ENCODE measurements around the gene SUN2. TPM values are rescaled to one million over a fixed set of nuclear protein-coding genes. Genes with fewer than 3 reads are reported as not detected.

The SUN2 gene
- total and polyA plus RNA-seq, 2 of the 8 experiments (the other 6 are each of a cell fraction or from before 2014, with no cell fraction given) = 5.1 to 10.5 TPM

- peak overlapping the region; percentile 95 for H2BK12ac ChIP-seq (ENCODE audit: low read depth, low read length)
- H3K23me2 ChIP-seq (ENCODE audit: low read depth, low read length) = peaks cover 12% of the 10 kb centered on the region
- ChIA-PET POLR2A (ENCODE audit: partially characterized antibody) (interaction anchor here (0.8 to 5.6 kb wide), 6 partner anchors 12 to 135 kb away, joined by 3 to 39 read pairs (median 7); partner anchors contain the start of genes CBY1, DMC1 and TOMM22), CTCF (ENCODE audit: partially characterized antibody) (no interaction called here)
- H2BK120ac ChIP-seq (replicated peaks; ENCODE audit: low read depth, low read length) = no peak overlapping the region
- 0 out of 2 replicates have a peak, but pooled peaks cover 4% of the 10 kb centered on the region for H3K79me1 ChIP-seq (ENCODE audit: low read depth, low read length)
- no peak for TF ChIP-seq BCL11A (IDR thresholded peaks at IDR 0.05; ENCODE audit: low read depth in 2 of 2, low read length in 2 of 2)
- TF ChIP-seq YY1 (IDR thresholded peaks at IDR 0.05; ENCODE audit: low read depth, low read length) = 0 out of 2 replicates have a peak, but pooled peaks have one; percentile 9
- no peak for TF ChIP-seq SIRT6 (IDR thresholded peaks at IDR 0.05; ENCODE audit: low read length)
- peak; percentile 44; the same call in 1 of the 2 replicates for TF ChIP-seq PHF8 (conservative IDR thresholded peaks at IDR 0.05; ENCODE audit: low read depth, low read length)
- TF ChIP-seq JUN (IDR thresholded peaks at IDR 0.05; ENCODE audit: low read depth, low read length) = no peak
- no peak for TF ChIP-seq RXRA (IDR thresholded peaks at IDR 0.05; ENCODE audit: insufficient read depth, low read depth, low read length)
- TF ChIP-seq KDM1A (IDR thresholded peaks at IDR 0.05; ENCODE audit: borderline replicate concordance, low read length) = no peak
- TF ChIP-seq MAFK (IDR thresholded peaks at IDR 0.05; ENCODE audit: low read depth, low read length) = no peak; the same call in 1 of the 2 replicates
- 0 out of 2 replicates have a peak overlapping the region, but pooled peaks have one; percentile 3 for H2AFZ ChIP-seq (ENCODE audit: low read length)
- no peak overlapping the region for H3K4ac ChIP-seq (replicated peaks; ENCODE audit: insufficient read length, low read depth, low read length)
- DNase-seq (ENCODE audit: low read depth in 1 of 2, low spot score in 2 of 2) = no peak
- H3K4me2 ChIP-seq (ENCODE audit: insufficient read depth in 1 of 2, low read depth in 2 of 2, low read length in 2 of 2) = peak overlapping the region; percentile 66 to 80
- H2BK15ac ChIP-seq (ENCODE audit: low read length) = no peak overlapping the region
- no peak overlapping the region for H3K14ac ChIP-seq (ENCODE audit: insufficient read length)
- no peak overlapping the region for H4K91ac ChIP-seq (replicated peaks; ENCODE audit: insufficient read length, low read length)
- no peak overlapping the region for H3K18ac ChIP-seq (ENCODE audit: extremely low read depth, low read length)
- peak overlapping the region; percentile 93 for H2BK5ac ChIP-seq (ENCODE audit: low read depth, low read length)
- no peak overlapping the region for H2BK20ac ChIP-seq (ENCODE audit: low read length)
- peak overlapping the region; percentile 22 to 53 (median 28); a peak in 5 of 8 replicates for H3K4me3 ChIP-seq (ENCODE audit: extremely low read depth in 1 of 4, insufficient read depth in 2 of 4, low read depth in 3 of 4, low read length in 4 of 4)
- H3K9me3 ChIP-seq (ENCODE audit: insufficient read depth in 2 of 2, low read depth in 1 of 2, low read length in 1 of 2) = no peaks in the 10 kb centered on the region
- peaks cover 0 to 5% (median 0%) of the 10 kb centered on the region in 4 experiments; a peak in 3 of 8 replicates for H3K36me3 ChIP-seq (ENCODE audit: control insufficient read depth in 2 of 4, insufficient read depth in 4 of 4, low read length in 3 of 4)
- H3K4me1 ChIP-seq (replicated peaks in 1 of 4; ENCODE audit: control insufficient read depth in 3 of 4, insufficient read depth in 4 of 4, low read length in 3 of 4) = peaks cover 10 to 19% (median 14%) of the 10 kb centered on the region in 4 experiments; a peak in 5 of 7 replicates
- peaks cover 15 to 16% of the 10 kb centered on the region in 2 experiments for H4K20me1 ChIP-seq (replicated peaks in 1 of 2; ENCODE audit: control insufficient read depth in 1 of 2, insufficient read depth in 2 of 2, low read length in 2 of 2)
- H3K23ac ChIP-seq (ENCODE audit: insufficient read length) = no peak overlapping the region
- no peak for FAIRE-seq
- H3K56ac ChIP-seq (replicated peaks; ENCODE audit: insufficient read length, low read depth, low read length) = peak overlapping the region; percentile 44
- no peaks in the 10 kb centered on the region for H3K27me3 ChIP-seq (replicated peaks in 1 of 4; ENCODE audit: control insufficient read depth in 3 of 4, extremely low read depth in 1 of 4, insufficient read depth in 3 of 4, low read length in 3 of 4)
- no peak overlapping the region for H4K5ac ChIP-seq (ENCODE audit: insufficient read length, low read depth, low read length)
- no peak overlapping the region for H4K8ac ChIP-seq (ENCODE audit: extremely low read depth, insufficient read depth, low read length)
- 48% methylated on average over 10 of the region's 10 CpGs; no CpG with 5 or more reads in 1 of the 2 experiments for WGBS, 2 experiments (ENCODE audit: extremely low coverage in 1 of 2, insufficient coverage in 1 of 2, insufficient read length in 1 of 2, insufficient replicate concordance in 2 of 2, low coverage in 1 of 2, low lambda C conversion rate in 2 of 2, missing lambda C conversion rate in 1 of 2)
- peak overlapping the region; percentile 44 to 77 (median 71) for H3K9ac ChIP-seq (replicated peaks in 1 of 4; ENCODE audit: extremely low read depth in 1 of 4, low read depth in 3 of 4, low read length in 3 of 4)
- peaks cover 26 to 43% of the 10 kb centered on the region in 2 experiments for H3K79me2 ChIP-seq (ENCODE audit: control insufficient read depth in 1 of 2, insufficient read depth in 2 of 2, low read length in 2 of 2)
- peak overlapping the region; percentile 94 for H3K27ac ChIP-seq (ENCODE audit: low read depth, low read length)
- no peak overlapping the region for H2AK5ac ChIP-seq (ENCODE audit: low read depth, low read length)
Measured at GRCh38 chr22:38704654-38705234, 51.1 kb downstream of the SUN2 start.
